CD4-positive, CD25-positive, alpha-beta regulatory T cell (primary cell): ENCODE results near the gene STARD10. TPM values are rescaled to one million over a fixed set of nuclear protein-coding genes. Genes with fewer than 3 reads are reported as not detected.
A peak's percentile ranks its signal among the peaks of the same experiment; 100 is the strongest.

Source experiments
- ATAC-seq, 2 donors: fragments of 150-1000 bp; cut with Tn5 transposase; one replicate each; pipeline ENCODE4 v1.10.0; 2021; ENCODE audit warnings: low read depth in 2 of 2, moderate number of reproducible peaks in 2 of 2, moderate library complexity in 1 of 2
- DNase-seq, 3 donors: peaks; one replicate each; pipeline versions ENCODE4 v3.0.0 to v3.0.0-alpha.2; 2012 to 2022; ENCODE audit warnings: mixed read lengths in 1 of 3
- H3K27ac ChIP-seq: one replicate; pipeline ENCODE4 v1.7.0; 2013; ENCODE audit warnings: mild to moderate bottlenecking, low read length; ENCODE audit not compliant: insufficient read depth, poor library complexity, severe bottlenecking
- H3K27me3 ChIP-seq: one replicate; pipeline ENCODE4 v1.7.0; 2013; ENCODE audit warnings: low read length; ENCODE audit not compliant: control insufficient read depth, insufficient read depth
- H3K36me3 ChIP-seq: one replicate; pipeline ENCODE4 v1.7.0; 2013; ENCODE audit warnings: mild to moderate bottlenecking, low read length, moderate library complexity; ENCODE audit not compliant: control insufficient read depth, insufficient read depth
- H3K4me1 ChIP-seq: 2 replicates; pipeline ENCODE4 v1.7.0; 2013; ENCODE audit warnings: mild to moderate bottlenecking, low read length; ENCODE audit not compliant: insufficient read depth, control insufficient read depth, poor library complexity, severe bottlenecking
- H3K4me3 ChIP-seq: one replicate; pipeline ENCODE4 v1.7.0; 2013; ENCODE audit warnings: low read depth, mild to moderate bottlenecking, low read length, moderate library complexity
- H3K9me3 ChIP-seq, 2 experiments: 1 replicate in 1 of 2; 2 replicates in 1 of 2; pipeline ENCODE4 v1.7.0; 2013; ENCODE audit warnings: low read length in 2 of 2, mild to moderate bottlenecking in 1 of 2, moderate library complexity in 1 of 2; ENCODE audit not compliant: control insufficient read depth in 2 of 2
- H3K27ac Mint-ChIP-seq, 3 donors: one replicate each; pipeline ENCODE4 v1.8.0; 2020 to 2022; ENCODE audit warnings: mild to moderate bottlenecking in 3 of 3, mixed read lengths in 3 of 3, moderate library complexity in 2 of 3
- H3K27me3 Mint-ChIP-seq: one replicate; pipeline ENCODE4 v1.8.0; 2022; ENCODE audit warnings: mild to moderate bottlenecking, mixed read lengths
- H3K36me3 Mint-ChIP-seq: one replicate; pipeline ENCODE4 v1.8.0; 2020; ENCODE audit warnings: mixed read lengths
- H3K4me1 Mint-ChIP-seq, 4 donors: one replicate each; pipeline ENCODE4 v1.8.0; 2020 to 2022; ENCODE audit warnings: mixed read lengths in 4 of 4, mild to moderate bottlenecking in 1 of 4
- H3K4me3 Mint-ChIP-seq, 4 donors: one replicate each; pipeline ENCODE4 v1.8.0; 2020 to 2022; ENCODE audit warnings: mild to moderate bottlenecking in 4 of 4, mixed read lengths in 4 of 4, moderate library complexity in 3 of 4
- H3K9me3 Mint-ChIP-seq, 7 donors: one replicate each; pipeline ENCODE4 v1.8.0; 2020 to 2022; ENCODE audit warnings: mixed read lengths in 7 of 7, mild to moderate bottlenecking in 3 of 7, moderate library complexity in 2 of 7
- polyA plus RNA-seq, 4 donors: library from polyadenylated mRNA; unstranded; fragments of 300-500 nt; fragmentation: Illumina TruSeq; gene quantifications; one replicate each; pipeline ENCODE4 v1.2.3, GENCODE V29; 2021
- total RNA-seq: library from RNA; stranded (reverse); gene quantifications from one replicate; pipeline ENCODE4 v1.2.3, GENCODE V29; 2022

Gene STARD10
- total and polyA plus RNA-seq, 5 donors from 2014 or later = 11.2 to 16.8 (median 13.9) TPM

DNA sequence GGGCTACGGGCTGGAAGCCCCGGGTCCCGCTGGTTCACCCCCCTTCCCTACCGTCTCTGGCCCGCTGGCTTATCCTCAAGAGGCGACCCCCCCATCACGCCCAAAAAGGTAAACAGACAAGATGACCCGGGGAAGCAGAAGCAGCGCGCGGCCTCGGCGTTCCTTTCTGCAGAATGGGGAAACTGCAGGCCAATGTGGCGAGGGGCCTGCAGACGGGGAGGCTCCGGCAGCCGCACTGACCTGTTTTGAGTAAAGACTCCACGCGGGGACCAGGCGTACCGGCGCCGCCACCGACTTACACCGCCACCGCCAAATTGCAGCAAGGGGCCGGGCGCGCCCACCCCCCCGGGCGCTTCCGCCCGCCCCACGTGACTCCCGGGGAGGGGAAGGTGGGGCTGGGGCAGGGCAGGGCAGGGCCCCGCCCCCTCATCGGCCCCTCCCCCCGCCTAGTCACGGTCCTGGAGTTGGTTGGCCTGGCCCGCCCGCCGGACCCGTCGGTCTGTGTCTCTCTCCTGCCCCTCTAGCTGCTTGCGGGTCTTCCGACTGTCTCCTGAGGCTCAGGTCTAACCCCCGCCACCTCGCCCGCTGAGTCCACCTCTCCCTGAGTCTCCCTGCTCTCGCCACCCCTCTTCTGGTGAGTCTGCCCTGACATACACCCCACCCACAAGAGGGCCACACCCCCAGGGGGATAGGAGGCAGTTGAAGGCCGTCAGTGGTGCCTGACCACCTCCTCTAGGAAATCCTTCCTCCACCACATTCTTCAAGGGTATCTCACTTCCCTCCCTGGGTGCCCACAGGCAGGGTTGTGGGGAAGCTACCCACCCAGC lies 41.5 kb downstream of the STARD10 start, which contains the start of gene ARAP1:
Gene ARAP1 (minus strand): TSS at position 321 of the 827 bp plus-strand sequence. CDS start 25,280 bp downstream, outside the sequence.
- H3K27ac Mint-ChIP-seq = peak within 1 kb of the TSS; percentile 92 to 97 (median 97)
- H3K27ac ChIP-seq = peak within 1 kb of the TSS; percentile 65
- H3K4me1 ChIP-seq = peaks cover 32% of the 10 kb centered on the region
- no peaks in the 10 kb centered on the region for H3K9me3 ChIP-seq
- peaks cover 6 to 59% (median 37%) of the 10 kb centered on the region in 4 donors for H3K4me1 Mint-ChIP-seq
- H3K9me3 Mint-ChIP-seq = no peaks in the 10 kb centered on the region
- no peaks in the 10 kb centered on the region for H3K27me3 ChIP-seq
- H3K4me3 ChIP-seq = peak within 1 kb of the TSS; percentile 79
- no peaks in the 10 kb centered on the region for H3K27me3 Mint-ChIP-seq
- H3K36me3 Mint-ChIP-seq = peaks cover 14% of the 10 kb centered on the region
- ATAC-seq (peak; percentile 86 to 89), DNase-seq (peak; percentile 74 to 89 (median 82))
- no peaks in the 10 kb centered on the region for H3K36me3 ChIP-seq
- peak within 1 kb of the TSS; percentile 89 to 99 (median 96) for H3K4me3 Mint-ChIP-seq

DNA sequence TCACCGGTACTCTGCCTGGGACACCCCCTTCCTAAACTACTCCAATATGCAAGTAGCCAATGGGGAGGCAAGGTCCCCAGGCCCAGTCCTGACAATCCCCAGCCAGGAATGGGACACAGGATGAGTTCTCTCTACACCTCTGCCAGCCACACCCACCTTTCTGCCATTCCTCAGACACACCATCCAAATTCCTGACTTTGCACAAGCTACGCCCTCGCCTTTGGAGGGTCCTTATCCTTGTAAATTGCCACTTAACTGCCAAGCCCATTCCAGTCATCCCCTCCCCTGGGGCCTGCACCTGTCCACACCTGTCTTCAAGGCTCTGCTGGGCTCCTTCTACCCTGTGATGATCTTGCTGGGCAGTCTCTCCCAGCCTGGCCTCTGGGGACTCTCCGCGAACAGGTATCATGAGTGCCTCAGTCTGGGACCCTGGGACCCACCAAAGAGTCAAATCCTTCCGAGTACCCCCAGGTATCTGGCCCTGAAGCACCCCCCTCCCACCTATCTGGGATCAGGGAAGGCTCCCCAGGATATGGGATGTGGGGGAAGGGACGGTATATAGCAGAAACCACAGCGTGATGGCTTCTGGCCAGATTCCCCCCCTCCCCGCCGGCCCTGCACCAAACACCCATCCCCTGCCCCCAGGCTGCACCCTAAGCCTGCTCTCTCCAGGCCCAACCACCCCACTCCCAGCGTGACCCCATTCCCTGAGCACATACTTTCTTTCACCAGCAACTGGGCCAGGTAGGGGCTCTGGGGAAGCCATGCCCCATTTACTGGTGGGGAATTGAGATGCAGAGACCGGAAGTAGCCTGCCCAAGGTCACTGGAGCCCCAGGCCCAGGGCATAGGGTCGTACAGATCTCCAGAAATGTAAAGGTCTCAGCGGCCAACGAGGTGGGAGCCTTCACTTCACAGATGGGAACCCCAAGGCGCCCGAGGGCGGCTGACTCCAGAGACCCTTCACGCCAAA lies 42.4 kb downstream of the STARD10 start:
- Histone ChIP-seq H3K4me3 (peak overlapping the region; percentile 79), H3K4me1 (peaks cover 35% of the 10 kb centered on the region), H3K36me3 (no peaks in the 10 kb centered on the region), H3K9me3 (no peaks in the 10 kb centered on the region), H3K27ac (peak overlapping the region; percentile 65), H3K27me3 (no peaks in the 10 kb centered on the region)
- H3K27me3 Mint-ChIP-seq = no peaks in the 10 kb centered on the region
- H3K4me1 Mint-ChIP-seq = peaks cover 6 to 66% (median 37%) of the 10 kb centered on the region in 4 donors
- H3K9me3 Mint-ChIP-seq = no peaks in the 10 kb centered on the region
- H3K27ac Mint-ChIP-seq = peak overlapping the region; percentile 92 to 97 (median 95)
- ATAC-seq (no peak), DNase-seq (peak in 1 of 3 donors; percentile 36)
- H3K36me3 Mint-ChIP-seq = peaks cover 7% of the 10 kb centered on the region
- peak overlapping the region; percentile 89 to 99 (median 96) for H3K4me3 Mint-ChIP-seq

DNA sequence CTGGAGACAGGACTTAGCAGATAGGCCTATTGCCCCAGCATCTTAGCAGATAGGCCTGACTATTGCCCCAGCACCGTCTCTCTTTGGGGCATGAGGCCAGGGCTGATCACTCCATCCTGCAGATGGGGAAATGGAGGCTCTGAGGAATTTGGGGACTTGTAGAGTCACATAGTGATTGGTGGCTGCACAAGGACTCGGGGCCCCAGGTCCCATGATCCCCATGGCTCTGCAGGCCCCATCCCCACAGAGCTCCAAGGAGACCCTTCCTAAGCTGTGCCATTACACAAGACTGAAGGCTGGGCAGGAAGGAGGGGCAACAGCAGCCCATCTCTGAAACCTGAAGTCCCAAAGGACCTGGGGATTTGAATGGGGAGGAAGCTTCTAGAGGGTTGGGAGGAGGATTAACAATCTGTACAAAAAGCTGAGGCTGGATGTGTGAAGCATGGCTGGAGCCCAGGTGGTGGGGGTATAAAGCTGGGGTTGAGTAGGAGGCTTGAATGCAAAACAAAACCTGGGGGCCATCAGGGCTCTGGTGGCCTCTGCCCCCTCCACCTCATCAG lies 43.2 kb downstream of the STARD10 start:
- Histone ChIP-seq H3K4me3 (peak overlapping the region; percentile 79), H3K36me3 (no peaks in the 10 kb centered on the region), H3K4me1 (peaks cover 35% of the 10 kb centered on the region), H3K9me3 (no peaks in the 10 kb centered on the region), H3K27ac (peak overlapping the region; percentile 23), H3K27me3 (no peaks in the 10 kb centered on the region)
- no peaks in the 10 kb centered on the region for H3K9me3 Mint-ChIP-seq
- peaks cover 6 to 67% (median 37%) of the 10 kb centered on the region in 4 donors for H3K4me1 Mint-ChIP-seq
- H3K36me3 Mint-ChIP-seq = peaks cover 3% of the 10 kb centered on the region
- H3K4me3 Mint-ChIP-seq = peak overlapping the region; percentile 89 to 99 (median 96)
- DNase-seq (no peak), ATAC-seq (no peak)
- H3K27me3 Mint-ChIP-seq = no peaks in the 10 kb centered on the region
- H3K27ac Mint-ChIP-seq = peak overlapping the region; percentile 85 to 96 (median 92)

DNA sequence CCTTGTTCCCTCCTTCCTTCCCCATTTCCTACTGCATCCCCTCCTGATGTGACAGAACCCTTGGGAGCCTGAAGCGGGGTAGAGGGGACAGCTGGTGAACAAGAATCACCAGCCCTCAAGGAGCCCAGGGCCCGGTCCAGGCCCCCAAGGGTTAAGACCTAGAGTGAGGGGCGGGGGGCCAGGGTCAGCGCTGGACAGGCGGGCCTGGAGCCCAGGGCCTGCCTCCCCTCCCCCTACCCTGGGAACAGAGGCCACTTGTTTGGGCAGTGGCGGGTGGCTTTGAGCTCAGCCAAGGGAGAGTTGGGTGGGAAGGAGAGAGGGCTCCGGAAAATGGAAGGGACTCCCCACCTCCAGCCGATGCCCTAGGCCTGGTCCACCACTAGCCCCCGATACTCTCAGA lies 43.8 kb downstream of the STARD10 start:
- Mint-ChIP-seq H3K4me1 (peaks cover 6 to 67% (median 37%) of the 10 kb centered on the region in 4 donors), H3K9me3 (no peaks in the 10 kb centered on the region), H3K27me3 (no peaks in the 10 kb centered on the region), H3K4me3 (peak overlapping the region in 1 of 4 donors; percentile 97), H3K27ac (peak overlapping the region in 2 of 3 donors; percentile 62 to 96), H3K36me3 (peaks cover 3% of the 10 kb centered on the region)
- H3K27me3 ChIP-seq = no peaks in the 10 kb centered on the region
- ATAC-seq (no peak), DNase-seq (no peak)
- no peak overlapping the region for H3K27ac ChIP-seq
- peaks cover 35% of the 10 kb centered on the region for H3K4me1 ChIP-seq
- H3K9me3 ChIP-seq = no peaks in the 10 kb centered on the region
- H3K36me3 ChIP-seq = no peaks in the 10 kb centered on the region
- H3K4me3 ChIP-seq = no peak overlapping the region

DNA sequence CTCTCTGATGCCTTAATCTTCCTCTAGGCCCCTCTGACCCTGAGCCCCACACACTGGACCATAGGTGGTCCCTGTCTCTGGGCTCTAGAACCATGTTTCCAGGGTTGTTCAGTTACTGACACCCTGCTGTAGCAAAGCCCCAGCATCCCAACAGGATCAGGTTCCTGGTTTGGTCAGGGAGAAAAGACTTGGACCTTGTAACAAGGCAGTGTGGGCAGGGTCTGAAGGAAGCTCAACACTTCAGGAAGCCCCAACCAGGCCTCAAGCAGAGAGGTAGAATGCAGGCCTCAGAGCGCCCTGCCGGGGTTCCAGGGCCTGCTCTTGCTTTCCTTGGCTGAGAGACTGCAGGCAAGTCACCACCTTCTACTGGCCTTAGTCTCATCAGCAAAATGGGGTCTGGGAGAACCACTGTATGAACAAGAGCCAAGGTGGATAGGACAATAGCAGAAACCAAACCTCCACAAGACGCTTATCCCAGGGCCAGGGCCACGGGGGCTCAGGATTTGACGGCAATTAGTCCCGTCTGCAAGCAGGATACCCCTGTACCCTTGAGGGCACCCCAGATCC lies 46.5 kb downstream of the STARD10 start:
- Mint-ChIP-seq H3K27me3 (no peaks in the 10 kb centered on the region), H3K4me1 (peaks cover 6 to 82% (median 45%) of the 10 kb centered on the region in 4 donors), H3K36me3 (peaks cover 3% of the 10 kb centered on the region), H3K4me3 (peak overlapping the region in 2 of 4 donors; percentile 16 to 34), H3K9me3 (no peaks in the 10 kb centered on the region), H3K27ac (peak overlapping the region; percentile 72 to 80 (median 76))
- H3K27ac ChIP-seq = no peak overlapping the region
- no peaks in the 10 kb centered on the region for H3K27me3 ChIP-seq
- DNase-seq (no peak), ATAC-seq (no peak)
- peaks cover 41% of the 10 kb centered on the region for H3K4me1 ChIP-seq
- H3K9me3 ChIP-seq = no peaks in the 10 kb centered on the region
- no peaks in the 10 kb centered on the region for H3K36me3 ChIP-seq
- no peak overlapping the region for H3K4me3 ChIP-seq

DNA sequence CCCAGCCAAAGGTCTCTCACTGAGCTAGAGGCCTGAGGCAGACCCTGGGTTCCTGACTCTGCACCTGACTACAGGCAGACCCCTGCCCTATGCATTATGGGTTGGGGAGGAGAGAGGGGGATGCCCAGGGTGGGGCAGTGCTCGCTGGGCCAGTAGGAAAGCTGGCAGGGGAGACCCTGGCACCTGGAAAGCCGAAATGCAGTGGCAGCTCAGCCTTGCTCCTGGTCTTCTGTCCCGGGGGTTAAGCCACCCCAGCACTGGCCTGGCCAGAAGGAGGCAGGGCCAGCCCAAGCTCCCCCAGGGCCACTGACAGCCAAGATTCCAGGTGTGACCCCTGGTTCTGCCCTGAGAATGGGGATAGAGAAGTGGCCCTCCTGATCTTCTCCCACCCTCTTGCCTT lies 47.0 kb downstream of the STARD10 start:
- Mint-ChIP-seq H3K27me3 (no peaks in the 10 kb centered on the region), H3K4me3 (peak overlapping the region in 1 of 4 donors; percentile 34), H3K9me3 (no peaks in the 10 kb centered on the region), H3K36me3 (peaks cover 3% of the 10 kb centered on the region), H3K27ac (peak overlapping the region; percentile 72 to 80 (median 76)), H3K4me1 (peaks cover 6 to 85% (median 46%) of the 10 kb centered on the region in 4 donors)
- peaks cover 46% of the 10 kb centered on the region for H3K4me1 ChIP-seq
- no peaks in the 10 kb centered on the region for H3K36me3 ChIP-seq
- H3K9me3 ChIP-seq = no peaks in the 10 kb centered on the region
- no peaks in the 10 kb centered on the region for H3K27me3 ChIP-seq
- H3K27ac ChIP-seq = no peak overlapping the region
- DNase-seq = no peak
- no peak overlapping the region for H3K4me3 ChIP-seq
- no peak for ATAC-seq
